LNCAP (cell line): ENCODE results near the gene TOMM5.

Experiments used
- TF ChIP-seq, protein P1 (sequence below): fragments of 450-650 bp; IDR thresholded peaks from 2 replicates; pipeline ENCODE4 v1.5.1; 2017; ENCODE audit warnings: mild to moderate bottlenecking

TOMM5 gene

DNA sequence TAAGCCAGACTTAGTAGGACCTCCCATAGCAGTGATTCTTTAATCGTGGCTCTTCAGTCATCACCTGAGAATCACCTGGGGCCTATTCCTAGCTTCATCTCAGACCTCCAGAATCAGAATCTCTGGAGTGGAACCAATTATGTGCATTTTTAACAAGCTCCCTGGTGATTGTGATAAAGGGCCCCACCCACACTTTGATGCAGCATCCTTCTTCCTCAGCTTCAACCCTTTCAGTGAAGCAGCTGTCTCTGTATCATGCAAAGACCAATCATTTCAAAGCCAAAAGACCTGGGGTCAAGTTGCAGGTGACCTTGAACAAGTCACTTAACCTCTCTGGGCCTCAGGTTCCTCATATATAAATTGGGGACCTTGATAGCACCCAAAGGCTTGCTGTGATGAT, 33.3 kb downstream of the TOMM5 start:
- TF ChIP-seq, protein P1, sequence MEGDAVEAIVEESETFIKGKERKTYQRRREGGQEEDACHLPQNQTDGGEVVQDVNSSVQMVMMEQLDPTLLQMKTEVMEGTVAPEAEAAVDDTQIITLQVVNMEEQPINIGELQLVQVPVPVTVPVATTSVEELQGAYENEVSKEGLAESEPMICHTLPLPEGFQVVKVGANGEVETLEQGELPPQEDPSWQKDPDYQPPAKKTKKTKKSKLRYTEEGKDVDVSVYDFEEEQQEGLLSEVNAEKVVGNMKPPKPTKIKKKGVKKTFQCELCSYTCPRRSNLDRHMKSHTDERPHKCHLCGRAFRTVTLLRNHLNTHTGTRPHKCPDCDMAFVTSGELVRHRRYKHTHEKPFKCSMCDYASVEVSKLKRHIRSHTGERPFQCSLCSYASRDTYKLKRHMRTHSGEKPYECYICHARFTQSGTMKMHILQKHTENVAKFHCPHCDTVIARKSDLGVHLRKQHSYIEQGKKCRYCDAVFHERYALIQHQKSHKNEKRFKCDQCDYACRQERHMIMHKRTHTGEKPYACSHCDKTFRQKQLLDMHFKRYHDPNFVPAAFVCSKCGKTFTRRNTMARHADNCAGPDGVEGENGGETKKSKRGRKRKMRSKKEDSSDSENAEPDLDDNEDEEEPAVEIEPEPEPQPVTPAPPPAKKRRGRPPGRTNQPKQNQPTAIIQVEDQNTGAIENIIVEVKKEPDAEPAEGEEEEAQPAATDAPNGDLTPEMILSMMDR, result no peak

DNA sequence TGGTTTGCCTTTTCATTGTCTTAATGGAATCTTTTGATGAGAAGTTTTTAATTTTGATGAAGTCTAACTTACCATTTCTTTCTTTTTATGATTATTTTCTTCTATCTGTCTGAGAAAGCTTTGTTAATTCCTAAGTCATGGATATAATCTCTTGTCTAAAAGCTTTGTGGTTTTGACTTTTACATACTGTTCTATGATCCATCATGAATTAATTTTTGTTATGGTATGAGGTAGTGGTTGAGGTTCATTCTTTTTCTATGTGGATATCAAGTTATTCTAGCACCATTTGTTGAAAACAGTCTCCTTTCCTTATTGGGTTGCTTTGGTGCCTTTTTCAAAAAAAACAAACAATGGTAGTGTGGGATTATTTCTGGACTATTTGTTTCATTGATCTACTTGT, 36.6 kb downstream of the TOMM5 start:
- TF ChIP-seq, protein P1, result no peak

DNA sequence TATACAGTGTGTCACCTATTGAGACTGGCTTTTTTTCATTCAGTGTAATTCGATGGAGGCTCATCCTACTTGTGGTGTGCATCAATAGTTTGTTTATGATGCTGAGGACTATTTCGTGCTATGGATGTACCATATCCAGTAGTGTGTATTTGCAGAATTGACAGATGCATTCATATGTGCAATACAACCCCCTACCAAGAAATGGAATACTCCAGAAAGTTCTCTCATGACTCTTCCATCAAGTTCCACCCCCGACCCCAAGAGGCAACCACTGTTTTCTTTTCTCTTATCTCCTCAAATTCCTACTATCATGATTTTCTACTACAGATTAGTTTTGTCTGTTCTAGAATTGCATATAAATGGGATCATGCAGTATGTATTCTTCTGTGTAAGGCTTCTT, 38.1 kb downstream of the TOMM5 start:
- TF ChIP-seq, protein P1, result no peak

DNA sequence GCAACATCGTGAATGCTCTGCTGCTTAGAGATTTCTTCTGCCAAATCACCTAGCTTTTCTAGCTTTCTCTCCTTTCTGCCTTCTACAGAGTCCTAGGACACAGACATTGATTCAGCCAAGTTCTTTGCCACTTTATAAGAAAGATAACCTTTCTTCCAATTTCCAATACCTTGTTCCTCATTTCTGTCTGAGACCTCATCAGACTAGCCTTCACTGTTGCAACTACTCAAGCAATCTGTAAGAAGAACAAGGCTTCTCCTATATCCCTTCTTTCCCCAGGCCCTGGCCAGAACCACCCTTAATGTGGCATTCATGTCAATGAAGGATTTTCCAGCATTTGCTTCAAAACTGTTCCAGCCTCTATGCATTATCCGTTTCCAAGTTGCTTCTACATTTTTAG, 40.5 kb downstream of the TOMM5 start:
- TF ChIP-seq, protein P1, result no peak

DNA sequence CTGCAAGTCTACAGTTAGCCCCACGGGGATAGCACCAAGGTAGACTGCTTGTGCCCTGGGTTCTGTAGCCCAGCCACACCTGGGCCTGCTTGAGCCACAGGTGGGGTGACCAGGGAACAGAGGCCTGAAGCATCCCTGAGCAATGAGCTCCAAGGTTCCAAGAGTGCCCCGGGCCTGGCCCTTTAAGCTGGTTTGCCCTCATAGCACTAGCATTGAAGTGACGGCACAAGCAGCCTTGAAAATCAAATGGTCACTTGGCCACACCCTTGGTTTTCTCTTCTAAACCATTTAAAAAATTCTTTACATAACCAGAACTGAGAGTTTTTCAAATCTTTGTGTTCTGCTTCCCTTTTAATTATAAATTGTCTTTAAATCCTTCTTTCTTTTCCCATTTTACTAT, 40.9 kb downstream of the TOMM5 start:
- TF ChIP-seq, protein P1, result no peak

DNA sequence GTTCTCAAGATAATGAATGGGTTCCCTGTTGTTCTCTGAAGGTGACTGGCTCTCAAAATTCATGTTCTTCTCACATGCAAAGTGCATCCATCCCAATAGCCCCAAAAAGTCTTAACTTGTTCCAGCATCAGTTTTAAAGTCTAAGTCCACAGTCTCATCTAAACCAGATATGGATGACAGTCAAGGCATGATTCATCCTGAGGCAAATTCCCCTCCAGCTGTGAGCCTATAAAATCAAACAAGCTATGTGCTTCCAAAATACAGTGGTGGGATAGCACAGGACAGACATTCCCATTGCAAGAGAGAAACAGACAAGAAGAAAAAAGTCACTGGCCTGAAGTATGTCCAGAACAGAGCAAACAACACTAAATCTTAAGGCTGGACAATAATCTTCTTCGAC, 41.6 kb downstream of the TOMM5 start:
- TF ChIP-seq, protein P1, result no peak

DNA sequence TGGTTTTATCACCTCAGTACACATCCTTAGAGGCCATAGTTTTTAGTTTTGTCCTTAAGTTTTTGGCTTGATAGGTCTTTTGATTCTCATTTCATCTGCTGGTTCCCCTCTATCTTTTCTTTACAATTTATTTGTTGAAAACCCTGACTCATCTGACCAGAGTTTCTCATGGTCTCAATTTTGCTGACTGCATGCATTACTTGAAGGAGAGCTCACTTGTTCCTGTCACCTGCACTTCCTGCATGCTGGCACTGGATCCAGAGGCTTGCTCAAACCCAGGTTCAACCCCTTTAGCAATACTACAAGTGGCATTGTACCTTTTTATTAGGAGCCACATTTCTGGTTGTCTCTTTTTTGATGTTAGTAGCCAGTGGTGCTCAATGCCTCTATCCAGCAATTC, 42.9 kb downstream of the TOMM5 start:
- TF ChIP-seq, protein P1, result no peak

DNA sequence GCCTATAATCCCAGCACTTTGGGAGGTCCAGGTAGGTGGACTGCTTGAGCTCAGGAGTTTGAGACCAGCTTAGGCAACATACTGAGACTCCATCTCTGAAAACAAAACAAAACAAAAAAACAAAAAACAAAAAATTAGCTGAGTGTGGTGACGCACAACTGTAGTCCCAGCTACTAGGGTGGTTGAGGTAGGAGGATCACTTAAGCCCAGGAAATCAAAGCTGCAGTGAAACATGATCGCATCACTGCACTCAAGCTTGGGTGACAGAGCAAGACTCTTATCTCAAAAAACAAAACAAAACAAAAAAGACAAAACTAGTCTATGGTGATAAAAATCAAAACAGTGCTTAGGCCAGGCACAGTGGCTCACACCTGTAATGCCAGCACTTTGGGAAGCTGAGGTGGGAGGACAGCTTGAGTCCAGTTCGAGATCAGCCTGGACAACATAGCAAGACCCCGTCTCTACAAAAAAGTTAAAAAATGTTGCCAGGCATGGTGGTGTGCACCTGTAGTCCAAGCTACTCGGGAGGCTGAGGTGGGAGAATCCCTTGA, 45.0 kb downstream of the TOMM5 start:
- TF ChIP-seq, protein P1, result no peak
